HTERT RPE-1 (cell line): ENCODE results near the gene PCYT1B.
"Not testable (repeated sequence)": the region's sequence is repeated elsewhere in the genome, so short reads cannot be mapped to it uniquely, and the experiment has no call there.

ENCODE experiments used
- in situ Hi-C: fragments of 300-500 bp; cut with MboI; formaldehyde crosslinking; loops from 4 replicates; pipeline ENCODE4 v1.14.3; 2020; ENCODE audit warnings: low sequenced_read_pairs

The PCYT1B gene

DNA sequence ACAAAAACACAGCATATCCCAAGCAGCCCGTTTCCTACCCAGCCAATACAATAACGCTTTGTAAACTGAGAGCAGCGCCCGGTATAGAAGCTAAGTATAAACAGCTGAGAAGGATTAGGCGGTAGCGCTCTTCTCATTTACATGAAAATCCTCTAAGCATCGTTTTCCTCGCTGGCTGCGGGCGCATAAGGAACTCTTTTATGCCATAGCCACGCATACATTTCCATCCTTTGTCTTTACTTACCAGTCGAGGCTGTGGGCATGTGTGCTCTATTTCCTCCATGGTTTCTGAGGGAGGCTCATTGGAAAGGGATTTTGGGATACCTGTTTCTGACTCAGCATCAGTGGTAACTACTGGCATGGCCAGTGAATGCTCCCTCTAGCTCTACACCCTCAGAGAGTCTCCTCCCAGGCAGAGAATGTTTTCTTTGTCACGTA lies 383 bp downstream of the PCYT1B start:
- in situ Hi-C loops = no loop called here

DNA sequence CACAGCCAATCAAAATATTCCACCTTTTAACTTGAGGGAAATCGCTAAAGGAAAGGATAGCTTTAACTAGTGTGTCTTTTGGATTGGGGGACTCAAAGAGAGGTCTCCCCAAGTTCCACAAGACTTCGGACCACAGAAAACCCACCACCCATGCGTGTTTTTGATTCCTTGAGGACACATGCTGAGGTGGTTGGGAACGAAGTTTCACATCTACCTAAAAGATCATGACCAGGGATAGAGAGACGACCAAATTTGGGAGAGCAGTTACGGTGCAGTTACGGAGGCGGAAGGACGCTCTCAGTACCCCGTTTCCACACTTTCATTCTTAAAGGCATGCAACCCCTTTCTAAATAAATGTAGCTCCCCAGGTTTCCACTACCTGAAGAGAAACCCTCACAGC lies 1.1 kb downstream of the PCYT1B start:
- in situ Hi-C loops = no loop called here

DNA sequence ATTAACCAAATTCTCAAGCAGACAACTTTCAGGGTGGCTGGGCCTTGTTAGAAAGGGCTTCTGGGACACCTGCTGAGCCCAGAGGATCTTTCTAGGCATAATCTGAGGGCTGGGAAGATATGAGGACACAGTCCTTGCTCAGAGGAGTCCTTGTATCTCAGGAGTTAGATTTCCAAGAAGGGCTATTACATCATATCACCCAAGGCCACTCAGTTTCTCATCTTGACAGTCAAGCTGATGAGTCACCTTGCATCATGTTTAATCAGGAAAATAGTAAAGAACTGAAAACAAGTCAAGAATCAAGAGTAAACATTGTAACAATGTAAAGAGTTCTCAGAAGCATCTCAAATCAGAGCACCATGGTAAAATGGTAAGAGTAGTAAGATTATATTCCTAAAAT lies 4.0 kb downstream of the PCYT1B start:
- in situ Hi-C loops = no loop called here

DNA sequence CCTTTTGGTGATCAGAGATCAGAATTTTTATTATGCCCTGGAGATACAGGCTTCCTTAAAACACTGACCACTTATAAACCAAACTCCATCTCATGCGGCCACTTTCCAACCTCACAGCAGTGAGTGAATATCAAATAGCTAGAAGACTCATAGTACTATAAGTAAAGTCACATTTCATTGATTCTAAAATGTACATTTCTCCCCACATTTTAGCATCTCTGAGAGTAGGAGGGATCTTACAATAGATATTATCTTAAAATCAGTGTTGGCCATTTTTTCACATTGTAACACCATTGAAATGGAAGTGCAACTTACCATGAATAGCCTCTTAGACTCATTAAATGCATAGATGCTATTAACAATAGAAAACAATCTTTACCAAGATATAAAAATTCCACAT lies 17.4 kb downstream of the PCYT1B start:
- in situ Hi-C loops = no loop called here

DNA sequence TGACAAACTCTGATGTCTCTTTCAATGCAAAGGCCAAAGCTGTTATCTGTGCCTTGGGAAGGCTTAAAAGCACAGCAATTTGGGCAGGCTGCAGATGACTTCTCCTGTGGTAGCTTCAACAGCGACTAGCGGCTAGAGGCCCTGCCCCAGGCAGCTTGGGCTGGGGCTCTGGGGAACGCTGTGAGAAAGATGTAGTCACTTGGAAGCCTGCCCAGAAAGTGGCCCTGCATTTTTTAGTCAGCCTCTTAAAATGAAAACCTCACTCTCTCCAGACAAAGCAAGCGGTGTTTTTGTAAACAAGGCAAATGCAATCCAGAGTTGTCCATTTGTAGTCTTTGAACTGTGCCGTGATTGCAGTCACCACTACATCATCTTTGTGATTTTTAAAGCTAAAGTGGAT lies 27.5 kb downstream of the PCYT1B start:
- in situ Hi-C loops = no loop called here

DNA sequence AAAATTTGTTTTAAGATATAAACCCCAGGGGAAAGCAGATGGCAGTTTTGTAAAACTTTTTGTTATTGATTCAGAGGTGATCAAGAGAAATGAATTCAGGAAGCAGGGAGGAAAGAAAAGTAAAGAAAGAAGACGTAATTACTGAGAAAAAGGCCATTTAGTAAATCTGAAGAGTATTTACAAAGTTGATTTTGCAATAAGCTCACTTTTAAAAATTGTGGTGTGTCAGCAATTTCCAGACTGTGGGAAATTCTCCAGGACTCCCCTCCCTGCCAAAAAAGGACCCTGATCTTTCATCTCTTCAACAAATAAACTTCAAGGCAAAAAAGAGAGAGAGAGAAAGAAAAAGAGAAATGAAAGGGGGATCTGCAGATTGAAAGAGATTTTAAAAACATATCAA lies 36.6 kb downstream of the PCYT1B start:
- in situ Hi-C loops = no loop called here

DNA sequence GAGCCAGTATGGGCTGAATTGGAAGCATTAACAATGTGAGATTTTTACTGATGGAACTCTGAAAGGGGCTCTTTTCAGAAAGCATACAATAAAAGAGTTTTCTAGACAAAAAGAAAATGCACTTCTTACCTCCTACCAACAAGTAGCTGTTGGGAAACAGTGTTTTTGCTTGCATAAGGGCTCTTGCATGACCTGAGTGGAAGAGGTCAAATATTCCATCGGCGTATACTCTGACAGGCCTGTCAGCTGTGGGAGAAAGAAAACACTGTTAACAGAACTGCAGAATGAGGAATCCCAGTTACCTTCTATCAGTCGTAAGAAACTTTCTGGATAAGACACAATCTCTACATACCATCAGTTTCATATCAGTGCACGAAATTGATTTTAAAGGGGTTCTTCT lies 39.5 kb downstream of the PCYT1B start:
- in situ Hi-C loops = no loop called here

DNA sequence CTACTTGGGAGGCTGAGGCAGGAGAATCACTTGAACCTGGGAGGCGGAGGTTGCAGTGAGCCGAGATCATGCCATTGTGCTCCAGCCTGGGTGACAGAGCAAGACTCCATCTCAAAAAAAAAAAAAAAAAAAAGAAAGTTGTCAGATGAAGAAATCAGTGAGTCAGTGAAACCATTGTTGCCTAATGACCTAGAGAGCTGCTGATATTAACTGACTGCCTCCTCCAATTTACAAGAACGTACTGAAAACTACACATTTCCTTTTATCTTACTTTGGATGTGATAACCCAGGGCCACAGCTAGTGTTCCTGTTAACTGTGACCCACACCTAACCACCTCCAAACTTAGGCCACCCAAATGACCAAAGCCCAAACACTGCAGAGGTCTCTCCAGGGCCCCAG lies 41.2 kb downstream of the PCYT1B start:
- in situ Hi-C loops = not testable (repeated sequence)

DNA sequence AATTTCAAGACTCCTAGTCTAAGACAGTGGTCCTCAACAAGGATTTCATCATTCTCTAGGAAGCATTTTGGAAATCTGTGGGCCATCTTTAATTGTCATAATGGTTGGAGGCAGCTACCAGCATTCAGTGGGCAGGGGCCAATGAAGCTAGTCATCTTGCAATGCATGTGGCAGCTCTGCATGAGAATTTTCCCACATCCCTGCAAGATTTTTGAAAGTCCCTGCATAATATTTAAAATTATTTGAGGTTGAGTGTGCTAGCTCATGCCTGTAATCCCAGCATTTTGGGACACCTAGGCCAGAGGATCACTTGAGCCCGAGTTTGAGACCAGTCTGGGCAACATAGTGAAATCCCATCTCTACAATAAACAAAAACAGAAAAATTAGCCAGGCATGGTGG lies 44.0 kb downstream of the PCYT1B start:
- in situ Hi-C loops = no loop called here

DNA sequence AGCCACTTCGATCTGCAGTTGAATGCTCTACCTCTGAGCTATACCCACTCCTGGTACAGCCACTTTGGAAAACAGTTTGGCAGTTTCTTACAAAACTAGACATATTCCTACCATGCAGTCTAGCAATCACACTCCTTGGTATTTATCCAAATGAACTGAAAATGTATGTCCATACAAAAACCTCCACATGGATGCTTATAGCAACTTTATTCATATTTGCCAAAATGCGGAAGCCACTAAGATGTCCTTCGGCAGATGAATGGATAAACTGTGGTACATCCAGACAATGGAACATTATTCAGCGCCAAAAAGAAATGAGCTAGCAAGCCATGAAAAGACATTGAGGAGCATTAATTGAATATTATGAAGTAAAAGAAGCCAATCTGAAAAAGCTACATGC lies 45.3 kb downstream of the PCYT1B start:
- in situ Hi-C loops = no loop called here

DNA sequence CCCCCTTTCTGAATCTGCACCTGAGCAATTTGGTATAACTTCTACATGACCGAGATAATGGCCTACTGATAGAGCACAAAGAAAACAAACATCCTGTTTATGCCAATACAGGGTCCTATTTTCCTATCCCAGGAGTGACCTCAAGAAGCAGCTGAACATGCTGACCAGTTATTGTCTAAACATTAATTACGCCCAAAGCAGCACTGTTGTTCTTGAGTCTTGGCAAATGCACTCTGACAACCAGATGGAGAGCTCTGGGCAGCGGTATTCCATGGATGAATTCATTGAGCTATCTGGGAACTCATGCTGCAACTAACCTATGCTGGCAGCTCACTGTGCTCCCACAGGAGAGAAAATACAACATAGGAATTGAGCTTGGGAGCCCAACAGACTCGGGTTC lies 52.6 kb downstream of the PCYT1B start:
- in situ Hi-C loops = no loop called here

DNA sequence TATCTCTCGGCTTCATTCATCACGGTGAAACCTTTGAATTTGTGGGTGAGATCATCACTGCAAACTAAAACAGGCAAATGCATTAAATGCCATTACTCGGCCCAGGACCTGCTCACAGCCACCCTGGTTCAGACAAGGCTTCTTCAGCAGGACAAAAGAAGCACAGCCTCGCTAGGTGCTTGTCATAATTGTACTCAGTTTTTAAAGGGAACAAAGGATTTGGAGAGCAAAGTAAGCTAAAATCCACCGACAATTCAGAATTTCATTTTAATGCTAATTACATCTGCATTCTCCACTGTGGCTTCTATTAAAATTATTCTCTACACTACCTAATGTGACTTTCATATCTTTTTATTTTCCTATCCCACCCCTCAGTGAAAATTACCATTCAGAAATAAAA lies 57.0 kb downstream of the PCYT1B start:
- in situ Hi-C loops = no loop called here

DNA sequence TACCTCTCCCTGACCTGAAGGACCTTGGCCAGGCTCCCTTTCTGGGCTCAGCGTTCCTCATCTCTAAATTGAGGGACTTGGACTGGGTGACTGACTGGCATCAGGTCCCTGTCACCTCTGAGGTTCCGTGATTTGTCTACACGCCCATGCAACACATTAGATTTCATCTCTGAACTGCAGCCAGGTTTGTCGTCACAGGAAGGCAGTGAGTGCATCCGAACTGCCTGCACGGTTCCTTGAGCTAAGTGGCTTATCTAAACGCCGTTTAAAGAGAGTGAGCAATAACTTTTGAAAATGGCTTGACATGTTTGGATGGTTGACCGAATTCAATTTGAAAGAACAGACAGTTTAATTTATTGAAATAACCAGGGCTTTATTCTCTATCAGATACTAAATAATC lies 70.1 kb downstream of the PCYT1B start:
- in situ Hi-C loops = no loop called here

DNA sequence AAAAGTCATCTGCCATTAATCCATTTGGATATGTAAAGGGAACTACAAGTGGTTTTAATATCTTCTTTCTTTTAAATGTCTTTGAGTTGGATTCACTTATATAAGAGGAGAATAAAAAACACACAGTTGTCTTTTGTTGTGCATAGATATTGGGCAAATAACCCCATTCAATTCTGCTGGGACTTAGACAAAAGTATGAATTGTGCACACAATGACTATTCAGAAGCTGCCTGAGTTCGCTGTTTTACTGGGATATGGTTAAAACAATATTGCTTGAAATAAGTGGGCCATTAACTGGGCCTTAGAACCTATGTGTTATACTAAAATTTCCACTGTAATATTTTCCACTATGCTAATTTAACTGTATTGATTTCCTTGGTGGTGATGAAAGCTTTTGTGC lies 71.7 kb downstream of the PCYT1B start:
- in situ Hi-C loops = no loop called here

DNA sequence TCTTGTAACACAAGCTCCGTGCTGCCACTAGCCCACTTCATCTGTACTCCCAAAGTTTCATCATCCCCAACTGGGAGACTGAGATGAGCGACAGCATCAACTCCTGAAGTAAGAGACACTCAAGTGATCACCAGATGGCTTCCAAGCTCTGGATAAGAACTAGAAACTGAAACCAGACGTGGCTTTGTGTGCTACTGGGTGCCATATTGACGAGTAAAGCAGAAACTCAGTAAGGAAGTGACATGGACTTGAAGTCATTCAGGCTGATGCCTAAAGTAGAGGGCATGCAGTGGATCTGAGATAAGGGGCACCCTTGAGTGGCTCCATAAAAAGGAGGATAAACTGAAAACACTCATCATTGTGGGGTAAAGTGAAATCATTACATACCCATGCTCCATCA lies 72.4 kb downstream of the PCYT1B start:
- in situ Hi-C loops = no loop called here

DNA sequence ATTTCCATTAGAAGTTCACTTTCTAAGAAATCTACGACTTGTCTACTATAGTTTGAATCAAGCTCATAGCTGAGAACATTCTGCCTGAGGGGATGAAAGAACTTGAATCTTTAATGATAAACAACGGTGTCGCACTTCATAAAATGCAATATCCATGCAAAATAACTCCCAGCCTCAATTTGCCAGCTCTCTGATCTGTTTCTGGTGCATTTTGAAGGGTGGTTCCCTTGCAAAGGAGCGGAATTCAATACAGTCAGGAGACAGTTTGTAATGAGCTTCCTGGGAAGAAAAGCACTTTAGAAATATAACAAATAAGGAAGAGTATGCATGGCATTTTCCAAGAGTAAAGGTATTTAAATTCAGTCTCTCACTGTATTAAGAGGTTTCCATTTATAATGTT lies 80.0 kb downstream of the PCYT1B start:
- in situ Hi-C loops = no loop called here

DNA sequence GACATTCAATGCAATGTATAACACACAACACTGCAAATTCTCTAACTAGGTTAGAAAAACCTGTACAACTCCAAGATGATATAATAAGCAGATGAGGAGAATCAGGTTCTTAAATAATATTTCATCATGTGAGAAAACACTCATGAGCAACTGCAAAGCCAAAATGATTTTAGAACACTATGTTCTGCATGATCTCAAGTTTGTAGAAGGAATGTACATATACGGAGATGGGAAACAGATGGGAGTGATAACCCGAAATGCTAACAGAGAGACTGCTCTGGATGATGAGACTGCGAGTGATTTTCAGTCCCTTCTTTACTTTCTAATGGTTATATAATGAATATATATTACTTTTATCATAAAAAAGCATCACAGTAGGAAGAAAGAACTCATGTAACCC lies 80.9 kb downstream of the PCYT1B start:
- in situ Hi-C loops = no loop called here

DNA sequence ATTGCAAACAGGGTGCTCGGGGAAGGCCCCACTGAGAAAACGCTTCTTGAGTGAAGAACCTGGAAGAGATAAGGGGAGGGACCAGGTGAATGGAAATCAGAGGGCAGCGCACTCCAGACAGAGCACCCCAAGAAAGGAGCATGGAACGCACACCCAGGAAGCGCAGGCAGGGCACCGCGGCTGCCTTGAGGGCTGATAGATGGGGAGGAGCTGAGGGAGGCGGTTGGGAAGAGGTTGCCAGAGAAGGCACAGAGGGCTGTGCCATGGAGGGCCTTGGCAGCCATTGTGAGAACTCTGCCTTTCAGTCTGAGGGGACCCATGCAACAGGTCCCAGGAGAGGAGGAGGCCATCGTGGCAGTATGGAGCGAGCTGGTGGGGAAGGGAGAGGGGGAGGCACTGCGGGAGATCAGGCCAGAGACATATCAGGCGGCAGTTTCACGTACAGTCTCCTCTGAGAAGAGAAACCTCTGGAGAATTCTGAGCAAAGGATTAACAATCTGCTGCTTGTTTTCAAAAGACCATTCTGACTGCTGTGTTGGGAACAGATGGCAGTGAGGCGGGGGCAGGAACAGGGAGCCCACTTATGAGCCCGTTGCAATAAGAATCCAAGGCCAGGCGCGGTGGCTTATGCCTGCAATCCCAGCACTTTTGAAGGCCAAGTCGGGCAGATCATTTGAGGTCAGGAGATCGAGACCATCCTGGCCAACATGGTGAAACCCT lies 83.7 kb downstream of the PCYT1B start:
- in situ Hi-C loops = no loop called here

DNA sequence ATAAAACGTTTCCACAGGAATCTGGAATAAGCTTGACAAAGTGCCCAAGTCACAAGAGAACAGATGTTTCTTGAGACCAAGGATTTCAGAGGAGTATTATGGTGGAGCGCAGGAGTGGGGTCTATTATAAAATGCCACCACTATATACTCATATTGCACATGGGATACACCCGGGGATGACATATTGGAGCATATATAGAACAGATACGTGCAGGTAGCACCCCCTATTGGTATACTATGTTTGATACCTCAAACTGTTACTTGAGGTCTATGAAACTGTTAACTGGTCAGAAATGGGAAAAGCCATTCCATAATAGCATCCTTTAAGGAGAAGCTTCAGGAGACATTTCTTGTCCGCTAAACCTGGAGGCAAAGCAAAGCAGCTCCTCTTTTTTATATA lies 86.0 kb downstream of the PCYT1B start:
- in situ Hi-C loops = no loop called here

DNA sequence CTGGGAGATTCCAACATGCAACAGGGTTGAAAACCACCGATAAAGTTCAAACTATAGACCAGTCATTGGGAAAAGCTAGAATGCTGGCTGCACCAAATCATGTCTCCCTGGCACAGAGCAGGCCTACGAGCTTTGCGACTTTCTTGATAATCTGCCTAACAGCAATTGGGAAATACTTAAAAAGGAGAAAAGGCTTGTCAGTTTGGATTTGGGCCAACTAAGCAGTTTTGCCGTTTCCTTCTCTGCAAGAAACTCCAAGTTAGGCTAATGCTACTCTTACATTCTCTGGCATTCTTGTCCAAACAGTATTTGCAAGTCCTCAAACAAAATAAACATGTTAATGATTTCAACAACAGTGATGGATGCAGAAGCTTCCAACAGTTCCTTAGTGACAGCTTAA lies 94.1 kb downstream of the PCYT1B start:
- in situ Hi-C loops = no loop called here

DNA sequence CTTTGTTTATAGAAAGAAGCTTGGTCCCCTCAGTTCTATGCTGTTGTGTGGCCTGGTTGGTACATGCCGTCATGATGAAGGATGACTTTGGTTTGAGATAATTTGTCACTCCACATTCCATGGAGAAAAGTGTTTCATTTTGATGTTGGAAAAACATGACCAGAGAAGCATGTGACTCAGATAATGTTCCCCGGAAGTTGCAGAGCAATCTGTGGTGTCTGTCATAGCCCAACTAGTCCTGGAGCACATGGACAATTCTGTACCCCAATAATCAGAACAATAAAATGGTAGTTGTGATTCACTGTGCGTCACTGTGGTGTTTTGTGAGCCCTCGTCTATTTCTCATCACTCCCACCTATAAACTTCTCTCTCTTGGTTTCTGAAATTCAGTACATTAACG lies 97.0 kb downstream of the PCYT1B start:
- in situ Hi-C loops = no loop called here

DNA sequence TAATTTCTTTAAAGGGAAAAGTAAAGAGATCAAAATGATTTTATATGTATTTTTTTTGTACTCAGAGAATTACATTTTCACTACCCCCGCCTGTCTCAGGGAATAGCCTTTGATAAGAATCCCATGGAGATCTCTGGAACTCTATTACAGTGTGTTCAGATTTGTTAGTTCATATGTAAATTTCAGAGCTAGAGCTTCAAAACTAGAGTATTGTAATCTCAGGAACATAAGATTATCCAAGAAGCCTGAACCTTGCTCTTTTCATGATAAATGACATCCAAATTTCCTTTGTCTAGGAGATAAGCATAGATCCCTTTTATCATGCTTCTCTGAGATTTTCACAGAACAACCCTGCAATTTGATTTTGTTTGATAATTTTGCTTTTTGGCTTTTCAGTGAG lies 99.2 kb downstream of the PCYT1B start:
- in situ Hi-C loops = no loop called here

DNA sequence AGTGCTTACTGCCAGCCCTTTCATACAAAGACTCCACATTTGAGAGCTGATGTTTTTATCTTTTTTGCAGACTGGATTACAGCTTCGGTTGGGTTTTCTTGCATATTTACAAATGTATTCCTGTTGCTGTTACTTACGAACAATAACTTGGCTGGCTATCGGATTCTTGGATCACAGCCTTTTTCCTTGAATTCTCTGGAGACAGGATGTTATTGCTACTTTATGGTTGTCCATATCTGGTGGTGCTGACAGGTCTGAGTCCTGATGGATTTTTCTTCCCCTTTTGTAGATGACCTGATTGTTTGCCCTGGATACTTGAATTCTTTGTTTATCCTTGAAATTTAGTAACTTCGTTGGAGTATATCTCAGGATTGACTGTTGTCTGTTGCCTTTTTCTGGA lies 104.4 kb downstream of the PCYT1B start:
- in situ Hi-C loops = no loop called here
